ENCODE results near the gene DOCK2. TPM values are rescaled to one million over a fixed set of nuclear protein-coding genes. Genes with fewer than 3 reads are reported as not detected.

The DOCK2 gene
- total and polyA plus RNA-seq, 2 of the 8 experiments (the other 6 are each of a cell fraction or from before 2014, with no cell fraction given): 3.9 to 5.7 TPM

DNA sequence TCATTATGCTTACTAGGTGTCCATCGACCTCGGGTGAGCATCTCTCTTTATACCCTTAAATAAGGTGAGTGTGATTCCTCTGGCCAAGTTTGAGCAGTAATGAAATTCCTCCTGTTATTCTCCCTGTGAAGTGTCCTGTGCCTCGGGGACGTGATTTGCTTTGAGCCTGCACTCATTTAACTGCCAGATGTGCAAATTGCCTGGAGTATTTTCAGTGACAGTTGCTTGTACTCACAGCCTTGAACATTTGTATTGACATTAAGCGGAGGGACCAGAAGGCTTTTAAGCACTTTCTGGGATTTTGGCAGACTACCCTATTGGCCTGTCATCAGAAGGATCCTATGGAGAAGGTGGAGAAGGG is 126.9 kb downstream of the DOCK2 start:
- no peak overlapping the region for H3K4me3 ChIP-seq (ENCODE audit: extremely low read depth in 1 of 4, insufficient read depth in 2 of 4, low read depth in 3 of 4, low read length in 4 of 4)
- POLR2A ChIA-PET (ENCODE audit: partially characterized antibody): no interaction called here
- no peak overlapping the region for H3K56ac ChIP-seq (replicated peaks; ENCODE audit: insufficient read length, low read depth, low read length)
- no peak for FAIRE-seq
- 95% methylated on average over 5 of the region's 5 CpGs; no CpG with 5 or more reads in 1 of the 2 experiments for WGBS, 2 experiments (ENCODE audit: extremely low coverage in 1 of 2, insufficient coverage in 1 of 2, insufficient read length in 1 of 2, insufficient replicate concordance in 2 of 2, low coverage in 1 of 2, low lambda C conversion rate in 2 of 2, missing lambda C conversion rate in 1 of 2)
- H3K9me3 ChIP-seq (ENCODE audit: insufficient read depth in 2 of 2, low read depth in 1 of 2, low read length in 1 of 2): no peaks in the 10 kb centered on the region
- no peaks in the 10 kb centered on the region for H3K79me1 ChIP-seq (ENCODE audit: low read depth, low read length)
- H4K91ac ChIP-seq (replicated peaks; ENCODE audit: insufficient read length, low read length): no peak overlapping the region
- no peak overlapping the region for H2BK5ac ChIP-seq (ENCODE audit: low read depth, low read length)
- H2BK12ac ChIP-seq (ENCODE audit: low read depth, low read length): no peak overlapping the region
- no peak overlapping the region for H3K4me2 ChIP-seq (ENCODE audit: insufficient read depth in 1 of 2, low read depth in 2 of 2, low read length in 2 of 2)
- CTCF ChIA-PET (ENCODE audit: partially characterized antibody): no interaction called here
- peaks cover 0 to 2% of the 10 kb centered on the region in 2 experiments for H4K20me1 ChIP-seq (replicated peaks in 1 of 2; ENCODE audit: control insufficient read depth in 1 of 2, insufficient read depth in 2 of 2, low read length in 2 of 2)
- H3K14ac ChIP-seq (ENCODE audit: insufficient read length): no peak overlapping the region
- peaks cover 0 to 13% (median 7%) of the 10 kb centered on the region in 4 experiments; a peak in 5 of 7 replicates for H3K4me1 ChIP-seq (replicated peaks in 1 of 4; ENCODE audit: control insufficient read depth in 3 of 4, insufficient read depth in 4 of 4, low read length in 3 of 4)
- H3K27ac ChIP-seq (ENCODE audit: low read depth, low read length): no peak overlapping the region
- no peak overlapping the region for H2BK20ac ChIP-seq (ENCODE audit: low read length)
- no peak overlapping the region for H2BK15ac ChIP-seq (ENCODE audit: low read length)
- H3K9ac ChIP-seq (replicated peaks in 1 of 4; ENCODE audit: extremely low read depth in 1 of 4, low read depth in 3 of 4, low read length in 3 of 4): no peak overlapping the region
- H4K5ac ChIP-seq (ENCODE audit: insufficient read length, low read depth, low read length): no peak overlapping the region
- no peaks in the 10 kb centered on the region for H3K79me2 ChIP-seq (ENCODE audit: control insufficient read depth in 1 of 2, insufficient read depth in 2 of 2, low read length in 2 of 2)
- no peak overlapping the region for H4K8ac ChIP-seq (ENCODE audit: extremely low read depth, insufficient read depth, low read length)
- no peaks in the 10 kb centered on the region for H3K36me3 ChIP-seq (ENCODE audit: control insufficient read depth in 2 of 4, insufficient read depth in 4 of 4, low read length in 3 of 4)
- DNase-seq (ENCODE audit: low read depth in 1 of 2, low spot score in 2 of 2): no peak
- H2AK5ac ChIP-seq (ENCODE audit: low read depth, low read length): no peak overlapping the region
- no peak overlapping the region for H2AFZ ChIP-seq (ENCODE audit: low read length)
- no peak overlapping the region for H3K23ac ChIP-seq (ENCODE audit: insufficient read length)
- no peak overlapping the region for H2BK120ac ChIP-seq (replicated peaks; ENCODE audit: low read depth, low read length)
- no peak overlapping the region for H3K4ac ChIP-seq (replicated peaks; ENCODE audit: insufficient read length, low read depth, low read length)
- no peak overlapping the region for H3K18ac ChIP-seq (ENCODE audit: extremely low read depth, low read length)
- H3K27me3 ChIP-seq (replicated peaks in 1 of 4; ENCODE audit: control insufficient read depth in 3 of 4, extremely low read depth in 1 of 4, insufficient read depth in 3 of 4, low read length in 3 of 4): no peaks in the 10 kb centered on the region
- no peaks in the 10 kb centered on the region; the same call in 1 of the 2 replicates for H3K23me2 ChIP-seq (ENCODE audit: low read depth, low read length)
- TF ChIP-seq CBX5 (IDR thresholded peaks at IDR 0.05; ENCODE audit: low read depth, low read length) (no peak), CHD1 (IDR thresholded peaks at IDR 0.05; ENCODE audit: low read depth, low read length) (no peak), ZNF274 (IDR thresholded peaks at IDR 0.05; ENCODE audit: borderline replicate concordance, extremely low read depth, low read length) (no peak), KDM5A (IDR thresholded peaks at IDR 0.05; ENCODE audit: low read length) (no peak), TEAD4 (IDR thresholded peaks at IDR 0.05; ENCODE audit: low read depth, low read length) (no peak), GTF2F1 (IDR thresholded peaks at IDR 0.05; ENCODE audit: borderline replicate concordance, low read depth, low read length) (no peak), JUN (IDR thresholded peaks at IDR 0.05; ENCODE audit: low read depth, low read length) (no peak)
